Neural crest cell (in vitro differentiated cells): ENCODE results near the gene TOMM20L. TPM values are rescaled to one million over a fixed set of nuclear protein-coding genes. Genes with fewer than 3 reads are reported as not detected.

Experiments
- DNase-seq: peaks from one replicate; pipeline ENCODE4 v3.0.0; 2021; ENCODE audit warnings: low read depth, mixed read lengths, low spot score
- H3K27ac Mint-ChIP-seq: one replicate; pipeline ENCODE4 v1.8.0; 2021; ENCODE audit warnings: mild to moderate bottlenecking, mixed read lengths; ENCODE audit not compliant: unreplicated experiment
- H3K27me3 Mint-ChIP-seq: 2 replicates; pipeline ENCODE4 v1.8.0; 2021; ENCODE audit warnings: low read depth, mild to moderate bottlenecking, mixed read lengths
- H3K36me3 Mint-ChIP-seq: 2 replicates; pipeline ENCODE4 v1.8.0; 2021; ENCODE audit warnings: low read depth, mild to moderate bottlenecking, mixed read lengths
- H3K4me1 Mint-ChIP-seq: 2 replicates; pipeline ENCODE4 v1.8.0; 2021; ENCODE audit warnings: mixed read lengths
- H3K4me3 Mint-ChIP-seq: one replicate; pipeline ENCODE4 v1.8.0; 2021; ENCODE audit warnings: mild to moderate bottlenecking, mixed read lengths
- H3K9me3 Mint-ChIP-seq: 2 replicates; pipeline ENCODE4 v1.8.0; 2021; ENCODE audit warnings: mixed read lengths
- CTCF ChIP-seq: fragments of 200-600 bp; sonication (generic); conservative IDR thresholded peaks from 2 replicates; pipeline ENCODE4 v1.5.0; 2021; ENCODE audit warnings: antibody characterized with exemption, mild to moderate bottlenecking
- total RNA-seq: library from RNA; stranded (reverse); gene quantifications from 2 replicates; pipeline ENCODE4 v1.2.1, GENCODE V29; 2021

The TOMM20L gene
- total RNA-seq, 1 donor from 2014 or later, result 0.42 TPM

- DNase-seq, result no peak
- H3K27ac Mint-ChIP-seq, result no peak overlapping the region
- H3K9me3 Mint-ChIP-seq, result no peaks in the 10 kb centered on the region
- peak; percentile 54 for TF ChIP-seq CTCF
- no peaks in the 10 kb centered on the region for H3K4me1 Mint-ChIP-seq
- H3K27me3 Mint-ChIP-seq, result no peaks in the 10 kb centered on the region
- peaks cover 23% of the 10 kb centered on the region for H3K36me3 Mint-ChIP-seq
- H3K4me3 Mint-ChIP-seq, result no peak overlapping the region
Measured at GRCh38 chr14:58362798-58363412, 32.8 kb upstream of the TOMM20L start.

- no peaks in the 10 kb centered on the region for H3K27me3 Mint-ChIP-seq
- H3K4me1 Mint-ChIP-seq, result no peaks in the 10 kb centered on the region
- DNase-seq, result no peak
- H3K36me3 Mint-ChIP-seq, result peaks cover 23% of the 10 kb centered on the region
- no peak overlapping the region for H3K27ac Mint-ChIP-seq
- TF ChIP-seq CTCF, result no peak
- H3K9me3 Mint-ChIP-seq, result no peaks in the 10 kb centered on the region
- no peak overlapping the region for H3K4me3 Mint-ChIP-seq
Measured at GRCh38 chr14:58364316-58364715, 31.4 kb upstream of the TOMM20L start.

DNA sequence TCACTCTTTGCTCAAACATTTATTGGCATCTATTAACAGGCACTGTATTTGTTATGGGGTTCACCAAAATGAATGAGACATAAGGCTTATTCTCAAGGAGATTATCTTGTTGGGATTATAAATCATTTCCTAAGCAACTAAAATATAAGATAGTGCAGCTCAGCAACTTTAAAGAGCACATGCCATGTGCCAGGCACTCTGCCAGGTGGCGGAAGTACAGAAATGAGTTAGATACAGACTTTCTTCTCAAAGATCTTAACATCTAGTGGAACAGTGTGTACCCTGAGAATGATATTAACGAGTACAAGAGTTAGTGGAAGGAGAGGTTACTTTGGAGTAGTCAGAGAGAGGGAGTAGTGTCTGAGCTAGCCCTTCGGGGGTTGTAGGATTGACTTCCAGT lies 28.4 kb upstream of the TOMM20L start:
- peaks cover 13% of the 10 kb centered on the region for H3K36me3 Mint-ChIP-seq
- TF ChIP-seq CTCF, result no peak
- H3K4me1 Mint-ChIP-seq, result no peaks in the 10 kb centered on the region
- DNase-seq, result no peak
- no peaks in the 10 kb centered on the region for H3K27me3 Mint-ChIP-seq
- H3K9me3 Mint-ChIP-seq, result no peaks in the 10 kb centered on the region
- no peak overlapping the region for H3K4me3 Mint-ChIP-seq
- H3K27ac Mint-ChIP-seq, result no peak overlapping the region

DNA sequence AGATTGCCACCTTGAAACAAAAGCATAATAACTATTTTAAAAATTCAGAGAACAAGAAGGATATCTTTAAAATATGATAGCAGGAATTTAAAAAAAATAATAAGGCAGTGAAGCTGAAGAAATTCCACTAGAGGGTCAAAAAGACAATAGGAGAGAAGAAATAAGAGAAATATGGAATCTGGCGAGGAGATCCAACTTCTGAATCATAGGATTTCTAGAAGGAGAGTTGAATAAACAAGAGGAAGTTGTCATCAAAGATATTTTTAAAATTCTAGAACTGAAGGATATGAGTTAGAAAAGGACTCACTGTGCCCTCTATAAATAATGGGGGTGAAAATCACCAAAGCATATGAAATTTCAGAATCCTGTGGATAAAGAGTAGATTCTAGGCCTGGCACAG lies 26.8 kb upstream of the TOMM20L start:
- DNase-seq, result no peak
- no peaks in the 10 kb centered on the region for H3K9me3 Mint-ChIP-seq
- TF ChIP-seq CTCF, result no peak
- H3K27ac Mint-ChIP-seq, result no peak overlapping the region
- no peaks in the 10 kb centered on the region for H3K27me3 Mint-ChIP-seq
- H3K36me3 Mint-ChIP-seq, result peaks cover 13% of the 10 kb centered on the region
- no peaks in the 10 kb centered on the region for H3K4me1 Mint-ChIP-seq
- no peak overlapping the region for H3K4me3 Mint-ChIP-seq

GRCh38 chr14:58376791-58377190 lies 18.9 kb upstream of the TOMM20L start:
- peaks cover 8% of the 10 kb centered on the region for H3K9me3 Mint-ChIP-seq
- no peak for TF ChIP-seq CTCF
- DNase-seq, result no peak
- peaks cover 26% of the 10 kb centered on the region for H3K36me3 Mint-ChIP-seq
- H3K27me3 Mint-ChIP-seq, result no peaks in the 10 kb centered on the region
- H3K4me3 Mint-ChIP-seq, result no peak overlapping the region
- H3K4me1 Mint-ChIP-seq, result no peaks in the 10 kb centered on the region
- H3K27ac Mint-ChIP-seq, result no peak overlapping the region
